NB4 (cell line): ENCODE results near the gene AQR.

Source experiments
- TF ChIP-seq, protein P1 (sequence below): IDR thresholded peaks from one replicate; pipeline ENCODE4 v1.5.1; 2012; ENCODE audit warnings: low read depth, low read length
- TF ChIP-seq, protein P2 (sequence below): IDR thresholded peaks from 2 replicates; pipeline ENCODE4 v1.6.1; 2011; ENCODE audit warnings: low read depth, low read length

- TF ChIP-seq, protein P1, sequence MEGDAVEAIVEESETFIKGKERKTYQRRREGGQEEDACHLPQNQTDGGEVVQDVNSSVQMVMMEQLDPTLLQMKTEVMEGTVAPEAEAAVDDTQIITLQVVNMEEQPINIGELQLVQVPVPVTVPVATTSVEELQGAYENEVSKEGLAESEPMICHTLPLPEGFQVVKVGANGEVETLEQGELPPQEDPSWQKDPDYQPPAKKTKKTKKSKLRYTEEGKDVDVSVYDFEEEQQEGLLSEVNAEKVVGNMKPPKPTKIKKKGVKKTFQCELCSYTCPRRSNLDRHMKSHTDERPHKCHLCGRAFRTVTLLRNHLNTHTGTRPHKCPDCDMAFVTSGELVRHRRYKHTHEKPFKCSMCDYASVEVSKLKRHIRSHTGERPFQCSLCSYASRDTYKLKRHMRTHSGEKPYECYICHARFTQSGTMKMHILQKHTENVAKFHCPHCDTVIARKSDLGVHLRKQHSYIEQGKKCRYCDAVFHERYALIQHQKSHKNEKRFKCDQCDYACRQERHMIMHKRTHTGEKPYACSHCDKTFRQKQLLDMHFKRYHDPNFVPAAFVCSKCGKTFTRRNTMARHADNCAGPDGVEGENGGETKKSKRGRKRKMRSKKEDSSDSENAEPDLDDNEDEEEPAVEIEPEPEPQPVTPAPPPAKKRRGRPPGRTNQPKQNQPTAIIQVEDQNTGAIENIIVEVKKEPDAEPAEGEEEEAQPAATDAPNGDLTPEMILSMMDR: no peak
- TF ChIP-seq, protein P2, sequence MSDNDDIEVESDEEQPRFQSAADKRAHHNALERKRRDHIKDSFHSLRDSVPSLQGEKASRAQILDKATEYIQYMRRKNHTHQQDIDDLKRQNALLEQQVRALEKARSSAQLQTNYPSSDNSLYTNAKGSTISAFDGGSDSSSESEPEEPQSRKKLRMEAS: no peak
These were observed 121.9 kb downstream of the AQR start for GRCh38 chr15:34847598-34847997.
